DMS53 treated with DMSO at 0.1 percent for 48 hours (cell line): ENCODE results near the gene MACROD2.
"Not testable (repeated sequence)": the region's sequence is repeated elsewhere in the genome, so short reads cannot be mapped to it uniquely, and the experiment has no call there.

Experiments
- DNase-seq: peaks from one replicate; lab custom pipeline; 2025; ENCODE audit not compliant: unreplicated experiment; lab: John Stamatoyannopoulos, UW

MACROD2 gene

GRCh38 chr20:14963262-14963663 is 967.9 kb downstream of the MACROD2 start:
- peak; percentile 46 for DNase-seq

DNA sequence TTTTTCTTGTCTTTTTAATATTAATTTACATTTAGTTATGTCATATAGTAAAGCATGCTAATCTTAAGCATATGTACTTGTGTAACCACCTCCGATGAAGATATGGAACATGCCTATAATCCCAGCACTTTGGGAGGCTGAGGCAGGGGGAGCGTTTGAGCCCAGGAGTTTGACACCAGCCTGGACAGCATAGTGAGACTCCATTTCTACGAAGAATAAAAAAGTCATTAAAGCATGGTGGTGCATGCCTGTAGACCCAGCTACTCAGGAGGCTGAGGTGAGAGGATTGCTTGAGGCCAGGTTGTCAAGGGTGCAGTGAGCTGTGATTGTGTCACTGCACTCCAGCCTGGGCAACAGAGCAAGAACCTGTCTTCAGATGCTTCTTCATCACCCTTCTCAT is 970.9 kb downstream of the MACROD2 start:
- no peak for DNase-seq

GRCh38 chr20:14966808-14967207 is 971.5 kb downstream of the MACROD2 start:
- DNase-seq, result no peak

GRCh38 chr20:14972256-14972655 is 976.9 kb downstream of the MACROD2 start:
- DNase-seq, result no peak

- DNase-seq, result no peak
Observed at GRCh38 chr20:14972690-14973089, 977.4 kb downstream of the MACROD2 start.

DNA sequence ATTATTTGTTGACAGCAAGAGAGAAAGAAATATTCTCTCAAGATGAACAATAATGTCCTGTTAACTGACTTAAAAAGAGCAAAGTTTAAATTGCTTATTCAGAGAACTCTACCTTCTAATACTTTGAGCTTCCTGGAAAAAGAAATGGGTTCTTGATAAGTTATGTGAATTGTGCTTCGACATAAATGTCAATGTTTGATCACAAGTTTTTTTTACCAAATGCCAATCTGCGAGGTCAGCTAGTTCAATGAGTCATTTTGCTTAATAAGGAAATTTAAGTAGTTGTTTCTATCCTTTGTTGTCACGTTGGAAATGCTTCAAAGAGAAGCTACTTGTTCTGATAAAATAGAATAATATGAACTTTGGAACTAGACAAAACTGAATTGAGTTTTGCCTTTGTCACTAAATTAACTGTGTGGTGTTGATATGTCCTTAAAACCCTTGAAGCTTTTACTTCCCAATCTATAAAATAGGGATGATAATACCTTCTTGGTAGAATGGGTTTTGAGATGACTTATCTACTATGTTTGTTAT is 984.2 kb downstream of the MACROD2 start:
- no peak for DNase-seq

DNA sequence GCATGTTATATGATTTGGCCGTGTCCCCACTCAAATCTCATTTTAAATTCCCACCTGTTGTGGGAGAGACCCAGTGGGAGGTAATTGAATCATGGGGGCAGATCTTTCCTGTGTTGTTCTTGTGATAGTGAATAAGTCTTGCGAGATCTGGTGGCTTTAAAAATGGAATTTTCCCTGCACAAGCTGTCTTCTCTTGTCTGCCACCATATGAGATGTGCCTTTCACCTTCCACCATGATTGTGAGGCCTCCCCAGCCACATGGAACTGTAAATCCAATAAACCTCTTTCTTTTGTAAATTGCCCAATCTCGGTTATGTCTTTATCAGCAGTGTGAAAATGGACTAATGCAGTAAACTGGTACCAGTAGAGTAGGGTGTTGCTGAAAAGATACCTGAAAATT is 986.2 kb downstream of the MACROD2 start:
- not testable (repeated sequence) for DNase-seq

GRCh38 chr20:14982324-14982723 is 987.0 kb downstream of the MACROD2 start:
- DNase-seq, result not testable (repeated sequence)

GRCh38 chr20:14984305-14984704 is 989.0 kb downstream of the MACROD2 start:
- no peak for DNase-seq

GRCh38 chr20:14984768-14985622 is 989.7 kb downstream of the MACROD2 start:
- no peak for DNase-seq

GRCh38 chr20:14986026-14986655 is 990.8 kb downstream of the MACROD2 start:
- peak; percentile 93 for DNase-seq

DNA sequence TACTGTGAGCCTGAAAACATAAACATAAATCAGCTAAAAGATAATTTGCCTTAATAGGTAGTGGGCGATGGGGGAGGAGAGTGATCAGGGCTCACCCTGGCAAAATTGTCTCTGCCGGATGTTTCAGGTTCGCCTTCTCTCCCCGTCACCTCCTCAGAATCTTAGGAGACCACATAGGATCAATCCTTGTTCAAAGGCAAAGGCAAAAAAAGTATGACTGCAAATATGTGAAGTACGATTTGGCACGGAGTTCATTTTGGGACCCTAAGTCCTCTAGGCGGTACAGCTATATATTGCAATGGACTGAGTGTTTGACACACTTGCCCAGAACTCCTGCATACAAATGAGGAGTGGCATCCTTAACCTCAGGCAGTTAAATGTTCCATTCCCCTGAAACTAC is 991.3 kb downstream of the MACROD2 start:
- no peak for DNase-seq

GRCh38 chr20:14989535-14990290 is 994.4 kb downstream of the MACROD2 start:
- DNase-seq, result no peak

DNA sequence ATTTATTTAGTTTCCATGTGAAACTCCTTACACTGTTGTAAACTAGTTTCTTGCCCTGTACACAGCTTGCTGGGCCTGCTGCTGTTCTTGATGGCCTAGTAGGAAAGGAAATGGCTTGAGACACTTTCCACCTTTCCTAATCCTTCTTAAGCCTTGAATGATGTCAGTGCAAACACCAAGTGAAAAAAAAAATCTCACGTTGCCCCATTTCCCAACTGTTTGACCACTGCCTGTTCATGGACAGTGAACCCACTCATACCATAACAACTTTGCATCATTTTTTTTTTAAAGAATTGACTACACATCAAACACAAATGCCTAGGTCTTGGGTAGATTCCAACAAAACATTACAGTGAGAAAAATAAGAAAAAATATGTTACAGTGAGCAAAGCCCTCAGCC is 995.7 kb downstream of the MACROD2 start:
- DNase-seq, result peak; percentile 23

GRCh38 chr20:14992153-14992552 is 996.8 kb downstream of the MACROD2 start:
- no peak for DNase-seq

GRCh38 chr20:14992961-14993360 is 997.6 kb downstream of the MACROD2 start:
- no peak for DNase-seq

GRCh38 chr20:14996883-14997672 is 1001.8 kb downstream of the MACROD2 start:
- DNase-seq, result no peak

GRCh38 chr20:14997791-14998190 is 1002.5 kb downstream of the MACROD2 start:
- no peak for DNase-seq

- no peak for DNase-seq
Observed at GRCh38 chr20:15005300-15005986, 1010.1 kb downstream of the MACROD2 start.

- no peak for DNase-seq
Observed at GRCh38 chr20:15011631-15012030, 1016.3 kb downstream of the MACROD2 start.
